ENCODE measurements around the gene CLSTN2. TPM values are rescaled to one million over a fixed set of nuclear protein-coding genes. Genes with fewer than 3 reads are reported as not detected.

CLSTN2 gene
- total and polyA plus RNA-seq, 2 experiments from 2014 or later, result 23.0 to 27.0 TPM

GRCh38 chr3:140342668-140343067 is 407.7 kb downstream of the CLSTN2 start:
- 82% methylated on average over 2 of the region's 2 CpGs for WGBS (ENCODE audit: low lambda C conversion rate, missing lambda C conversion rate)
- H3K9me2 ChIP-seq (replicated peaks; ENCODE audit: insufficient read depth), result no peaks in the 10 kb centered on the region
- no peak overlapping the region for H3K4me2 ChIP-seq
- H3K4me3 ChIP-seq, result no peak overlapping the region
- H3K79me2 ChIP-seq, result no peaks in the 10 kb centered on the region
- H4K20me1 ChIP-seq (ENCODE audit: insufficient read depth, poor library complexity, severe bottlenecking), result no peaks in the 10 kb centered on the region
- H2AFZ ChIP-seq, result no peak overlapping the region
- H3K27ac ChIP-seq, result no peak overlapping the region
- no peaks in the 10 kb centered on the region for H3K36me3 ChIP-seq (replicated peaks; ENCODE audit: insufficient read depth, low read depth)
- no peaks in the 10 kb centered on the region for H3K9me3 ChIP-seq (ENCODE audit: low read depth)
- H3K27me3 ChIP-seq, result no peaks in the 10 kb centered on the region
- no peaks in the 10 kb centered on the region for H3K4me1 ChIP-seq (ENCODE audit: insufficient read depth)
- no peak for DNase-seq (ENCODE audit: low spot score)
- TF ChIP-seq EZH2phosphoT487 (IDR thresholded peaks at IDR 0.05; ENCODE audit: low read depth, severe bottlenecking, unreplicated experiment) (no peak), EZH2 (IDR thresholded peaks at IDR 0.05; ENCODE audit: borderline replicate concordance) (no peak), CTCF (IDR thresholded peaks at IDR 0.05; ENCODE audit: poor library complexity) (no peak)

- TF ChIP-seq EZH2phosphoT487 (IDR thresholded peaks at IDR 0.05; ENCODE audit: low read depth, severe bottlenecking, unreplicated experiment) (no peak), EZH2 (IDR thresholded peaks at IDR 0.05; ENCODE audit: borderline replicate concordance) (no peak), CTCF (IDR thresholded peaks at IDR 0.05; ENCODE audit: poor library complexity) (no peak)
- H3K4me1 ChIP-seq (ENCODE audit: insufficient read depth), result no peaks in the 10 kb centered on the region
Observed at GRCh38 chr3:140343211-140344081, 408.5 kb downstream of the CLSTN2 start.

GRCh38 chr3:140344082-140344454 is 409.1 kb downstream of the CLSTN2 start:
- H3K4me2 ChIP-seq, result no peak overlapping the region
- H3K27me3 ChIP-seq, result no peaks in the 10 kb centered on the region
- no peaks in the 10 kb centered on the region for H4K20me1 ChIP-seq (ENCODE audit: insufficient read depth, poor library complexity, severe bottlenecking)
- H3K4me1 ChIP-seq (ENCODE audit: insufficient read depth), result no peaks in the 10 kb centered on the region
- H3K4me3 ChIP-seq, result no peak overlapping the region
- no peaks in the 10 kb centered on the region for H3K9me2 ChIP-seq (replicated peaks; ENCODE audit: insufficient read depth)
- TF ChIP-seq EZH2 (IDR thresholded peaks at IDR 0.05; ENCODE audit: borderline replicate concordance) (no peak), CTCF (IDR thresholded peaks at IDR 0.05; ENCODE audit: poor library complexity) (no peak), EZH2phosphoT487 (IDR thresholded peaks at IDR 0.05; ENCODE audit: low read depth, severe bottlenecking, unreplicated experiment) (no peak)
- H3K27ac ChIP-seq, result no peak overlapping the region
- no peak for DNase-seq (ENCODE audit: low spot score)
- no peaks in the 10 kb centered on the region for H3K79me2 ChIP-seq
- no peak overlapping the region for H2AFZ ChIP-seq
- WGBS (ENCODE audit: low lambda C conversion rate, missing lambda C conversion rate), result 73% methylated on average over 5 of the region's 5 CpGs
- no peaks in the 10 kb centered on the region for H3K36me3 ChIP-seq (replicated peaks; ENCODE audit: insufficient read depth, low read depth)
- no peaks in the 10 kb centered on the region for H3K9me3 ChIP-seq (ENCODE audit: low read depth)

More at GRCh38 chr3:140343211-140344081, 408.5 kb downstream of the CLSTN2 start:
- Histone ChIP-seq H3K9me3 (ENCODE audit: low read depth) (no peaks in the 10 kb centered on the region), H3K36me3 (replicated peaks; ENCODE audit: insufficient read depth, low read depth) (no peaks in the 10 kb centered on the region), H2AFZ (no peak overlapping the region), H3K4me3 (no peak overlapping the region), H3K79me2 (no peaks in the 10 kb centered on the region), H3K4me2 (no peak overlapping the region), H4K20me1 (ENCODE audit: insufficient read depth, poor library complexity, severe bottlenecking) (no peaks in the 10 kb centered on the region), H3K27me3 (no peaks in the 10 kb centered on the region), H3K27ac (no peak overlapping the region), H3K9me2 (replicated peaks; ENCODE audit: insufficient read depth) (no peaks in the 10 kb centered on the region)
- WGBS (ENCODE audit: low lambda C conversion rate, missing lambda C conversion rate), result 85% methylated on average over 8 of the region's 8 CpGs
- DNase-seq (ENCODE audit: low spot score), result no peak

Data from hepatocyte (in vitro differentiated cells).